H1 (cell line): ENCODE results near the gene NDUFA3. TPM values are rescaled to one million over a fixed set of nuclear protein-coding genes. Genes with fewer than 3 reads are reported as not detected.

ENCODE experiments used
- ASH2L ChIP-seq: fragments of 200-600, 300-600 bp; sonication (generic); IDR thresholded peaks from one replicate; pipeline ENCODE4 v1.7.1; 2017; ENCODE audit warnings: low read length
- BACH1 ChIP-seq: IDR thresholded peaks from 2 replicates; pipeline ENCODE4 v1.6.1; 2012; ENCODE audit warnings: low read length, improper control_type of control experiment
- BCL11A ChIP-seq, 2 experiments: IDR thresholded peaks; one replicate each; pipeline ENCODE4 v1.6.1; 2011; ENCODE audit warnings: low read depth in 2 of 2, low read length in 2 of 2, mild to moderate bottlenecking in 2 of 2
- BRCA1 ChIP-seq: IDR thresholded peaks from 2 replicates; pipeline ENCODE4 v1.6.1; 2012; ENCODE audit warnings: low read depth, low read length, improper control_type of control experiment
- CBX5 ChIP-seq: fragments of 300-800, 300-1000 bp; sonication (generic); IDR thresholded peaks from 2 replicates; pipeline ENCODE4 v1.7.1; 2016; ENCODE audit warnings: antibody characterized with exemption, low read length, low read depth
- CHD2 ChIP-seq: IDR thresholded peaks from 2 replicates; pipeline ENCODE4 v1.6.1; 2012; ENCODE audit warnings: low read length, improper control_type of control experiment
- CREB1 ChIP-seq: IDR thresholded peaks from 2 replicates; pipeline ENCODE4 v1.6.1; 2012; ENCODE audit warnings: inconsistent platforms
- CTBP2 ChIP-seq: IDR thresholded peaks from 2 replicates; pipeline ENCODE4 v1.7.0; 2011; ENCODE audit warnings: borderline replicate concordance, mild to moderate bottlenecking, moderate library complexity, mixed read lengths, low read length; ENCODE audit not compliant: insufficient read depth, insufficient read length
- E2F6 ChIP-seq: IDR thresholded peaks from 2 replicates; pipeline ENCODE4 v1.6.1; 2012; ENCODE audit warnings: inconsistent platforms
- EP300 ChIP-seq, 2 experiments: IDR thresholded peaks; 1 replicate in 1 of 2; 2 replicates in 1 of 2; pipeline ENCODE4 v1.6.1; 2011 to 2012; ENCODE audit warnings: low read depth in 2 of 2, low read length in 2 of 2, mild to moderate bottlenecking in 2 of 2, borderline replicate concordance in 1 of 2, inconsistent platforms in 1 of 2, moderate library complexity in 1 of 2
- EZH2 ChIP-seq: fragments of 200-600 bp; sonication (generic); IDR thresholded peaks from 2 replicates; pipeline ENCODE4 v1.7.1; 2012; ENCODE audit warnings: low read depth, mild to moderate bottlenecking, moderate library complexity, low read length, inconsistent platforms; ENCODE audit not compliant: severe bottlenecking
- FOSL1 ChIP-seq: IDR thresholded peaks from 2 replicates; pipeline ENCODE4 v1.6.1; 2011; ENCODE audit warnings: mild to moderate bottlenecking, low read depth, low read length, moderate library complexity; ENCODE audit not compliant: insufficient read depth
- JUND ChIP-seq: IDR thresholded peaks from 2 replicates; pipeline ENCODE4 v1.6.1; 2011; ENCODE audit warnings: mild to moderate bottlenecking, improper control_type of control experiment, low read length
- NANOG ChIP-seq: IDR thresholded peaks from 2 replicates; pipeline ENCODE4 v1.6.1; 2011; ENCODE audit warnings: low read length, low read depth, mild to moderate bottlenecking, inconsistent platforms; ENCODE audit not compliant: insufficient read depth, poor library complexity, severe bottlenecking
- NRF1 ChIP-seq: IDR thresholded peaks from 2 replicates; pipeline ENCODE4 v1.6.1; 2011; ENCODE audit warnings: mild to moderate bottlenecking, low read depth, low read length, improper control_type of control experiment
- SIN3A ChIP-seq, 2 experiments: IDR thresholded peaks in 1 of 2; conservative IDR thresholded peaks in 1 of 2; 2 replicates each; pipeline ENCODE4 v1.6.1; 2011 to 2012; ENCODE audit warnings: low read length in 2 of 2, improper control_type of control experiment in 1 of 2, low read depth in 1 of 2, mild to moderate bottlenecking in 1 of 2
- SIRT6 ChIP-seq: IDR thresholded peaks from one replicate; pipeline ENCODE4 v1.7.1; 2012; ENCODE audit warnings: low read length, inconsistent platforms
- SIX5 ChIP-seq: IDR thresholded peaks from 2 replicates; pipeline ENCODE4 v1.6.1; 2011; ENCODE audit warnings: mild to moderate bottlenecking, low read depth, low read length
- SP1 ChIP-seq: IDR thresholded peaks from 2 replicates; pipeline ENCODE4 v1.6.1; 2011; ENCODE audit warnings: low read depth, low read length
- SP4 ChIP-seq: IDR thresholded peaks from 2 replicates; pipeline ENCODE4 v1.6.1; 2012; ENCODE audit warnings: low read length, inconsistent platforms
- SUZ12 ChIP-seq: fragments of 200-600 bp; sonication (generic); IDR thresholded peaks from 2 replicates; pipeline ENCODE4 v1.6.1; 2012; ENCODE audit warnings: mild to moderate bottlenecking, inconsistent platforms, low read length, moderate library complexity, mixed read lengths
- TAF1 ChIP-seq: IDR thresholded peaks from 2 replicates; pipeline ENCODE4 v1.6.1; 2011; ENCODE audit warnings: mild to moderate bottlenecking, low read depth, low read length
- TEAD4 ChIP-seq: IDR thresholded peaks from 2 replicates; pipeline ENCODE4 v1.6.1; 2012; ENCODE audit warnings: low read depth, low read length, inconsistent platforms, mixed read lengths
- USF2 ChIP-seq: IDR thresholded peaks from 2 replicates; pipeline ENCODE4 v1.6.1; 2011; ENCODE audit warnings: low read length, improper control_type of control experiment
- polyA plus RNA-seq, 7 experiments: library from polyadenylated mRNA; depleted of rRNA in 3 of 7; stranded (reverse) in 5 of 7; unstranded in 2 of 7; fragments of >200 nt in 5 of 7; fragments of 200-250 nt in 2 of 7; gene quantifications; 1 replicate in 5 of 7; 2 replicates in 1 of 7; 4 replicates in 1 of 7; pipeline versions ENCODE4 v1.2.1 to v1.2.3, GENCODE V29; 2011 to 2013; ENCODE audit warnings: missing spikeins in 2 of 7, mixed read lengths in 2 of 7
- total RNA-seq: library from RNA; stranded (reverse); fragmentation: NEBNext Ultra II Directional; extraction: Animal tissue kit (Norgen Biotek cat#: 25700); gene quantifications from 2 replicates; pipeline ENCODE4 v1.2.1, GENCODE V29; 2021

Gene NDUFA3
- total and polyA plus RNA-seq, 2 of the 8 experiments (the other 6 are each of a cell fraction or from before 2014, with no cell fraction given): 175 to 208 TPM

GRCh38 chr19:54136864-54137698, 34.4 kb downstream of the NDUFA3 start (continued):
- TF ChIP-seq BACH1: no peak
- TF ChIP-seq FOSL1: no peak
- peak; percentile 99 for TF ChIP-seq SP1
- TF ChIP-seq CBX5: no peak
- no peak for TF ChIP-seq TEAD4
- peak; percentile 94 for TF ChIP-seq CHD2
- peak; percentile 96 for TF ChIP-seq SP4
- TF ChIP-seq SIX5: no peak
- no peak for TF ChIP-seq SIRT6
- peak in 1 of 2 experiments; percentile 67; a peak in 2 of 4 replicates for TF ChIP-seq SIN3A (conservative IDR thresholded peaks at IDR 0.05 in 1 of 2, IDR thresholded peaks at IDR 0.05 in 1 of 2; ENCODE audit: low read depth in 1 of 2, low read length in 2 of 2)
- no peak for TF ChIP-seq CTBP2
- no peak for TF ChIP-seq SUZ12
- no peak for TF ChIP-seq USF2
- TF ChIP-seq ASH2L: no peak
- TF ChIP-seq TAF1: peak; percentile 86
- TF ChIP-seq EZH2: no peak
- TF ChIP-seq CREB1: peak; percentile 59
- TF ChIP-seq EP300 (IDR thresholded peaks at IDR 0.05; ENCODE audit: borderline replicate concordance in 1 of 2, low read depth in 2 of 2, low read length in 2 of 2): no peak
- no peak for TF ChIP-seq BCL11A (IDR thresholded peaks at IDR 0.05; ENCODE audit: low read depth in 2 of 2, low read length in 2 of 2)
- TF ChIP-seq BRCA1: no peak
- no peak for TF ChIP-seq NANOG
- TF ChIP-seq JUND: no peak
- TF ChIP-seq NRF1: no peak
- TF ChIP-seq E2F6: no peak
